H54 (cell line): ENCODE measurements around the gene PTPRA.
"Not testable (repeated sequence)": the region's sequence is repeated elsewhere in the genome, so short reads cannot be mapped to it uniquely, and the experiment has no call there.

ENCODE experiments used
- DNase-seq: peaks from one replicate; pipeline ENCODE4 v3.0.0; 2011; ENCODE audit warnings: low spot score, mixed read lengths; ENCODE audit not compliant: insufficient read length
- FAIRE-seq: peaks from 3 replicates; lab custom pipeline; 2011; peaks lifted over from hg19 to GRCh38; lab: Jason Lieb, UNC
- POLR2A ChIP-seq: IDR thresholded peaks from 2 replicates; pipeline ENCODE4 v1.6.1; 2011; ENCODE audit warnings: low read depth, mild to moderate bottlenecking, low read length

PTPRA gene

GRCh38 chr20:2995796-2996195 lies 122.5 kb downstream of the PTPRA start:
- no peak for TF ChIP-seq POLR2A
- FAIRE-seq (no peak), DNase-seq (no peak)

DNA sequence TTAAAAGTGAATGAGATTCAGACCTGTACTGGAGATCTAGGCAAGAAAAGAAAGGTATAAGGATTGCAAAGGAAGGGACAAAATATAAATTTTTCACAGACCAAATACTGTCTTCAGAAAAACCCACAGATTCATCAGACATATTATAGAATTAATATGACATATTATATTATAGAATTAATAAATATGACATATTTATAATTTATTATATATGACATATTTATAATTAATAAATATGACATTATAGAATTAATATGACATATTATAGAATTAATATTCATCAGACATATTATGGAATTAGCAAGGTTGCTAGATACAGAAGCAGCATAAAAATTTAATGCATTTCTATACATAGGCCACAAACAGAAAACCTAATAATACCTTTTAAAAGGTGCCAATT lies 125.4 kb downstream of the PTPRA start:
- TF ChIP-seq POLR2A, result no peak
- FAIRE-seq, result no peak
- no peak for DNase-seq

GRCh38 chr20:3000852-3001523 lies 127.7 kb downstream of the PTPRA start:
- no peak for DNase-seq
- TF ChIP-seq POLR2A, result no peak
- peak; percentile 73 for FAIRE-seq

DNA sequence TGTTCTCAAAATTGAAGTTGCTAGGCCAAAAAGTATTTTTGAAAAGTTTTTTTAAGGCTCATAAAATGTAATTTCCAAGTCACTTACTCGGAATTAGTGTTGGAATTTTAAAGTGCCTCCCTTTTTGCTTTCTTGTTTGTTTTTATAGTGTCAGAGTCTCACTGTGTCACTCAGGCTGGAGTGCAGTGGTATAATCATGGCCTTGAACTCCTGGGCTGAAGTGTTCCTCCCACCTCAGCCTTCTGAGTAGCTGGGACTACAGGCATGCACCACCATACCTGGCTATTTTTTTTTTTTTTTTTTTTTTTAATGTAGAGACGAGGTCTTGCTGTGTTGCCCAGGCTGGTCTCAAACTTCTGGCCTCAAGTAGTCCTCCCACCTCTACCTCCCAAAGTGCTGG lies 130.1 kb downstream of the PTPRA start:
- no peak for FAIRE-seq
- no peak for TF ChIP-seq POLR2A
- DNase-seq, result no peak

DNA sequence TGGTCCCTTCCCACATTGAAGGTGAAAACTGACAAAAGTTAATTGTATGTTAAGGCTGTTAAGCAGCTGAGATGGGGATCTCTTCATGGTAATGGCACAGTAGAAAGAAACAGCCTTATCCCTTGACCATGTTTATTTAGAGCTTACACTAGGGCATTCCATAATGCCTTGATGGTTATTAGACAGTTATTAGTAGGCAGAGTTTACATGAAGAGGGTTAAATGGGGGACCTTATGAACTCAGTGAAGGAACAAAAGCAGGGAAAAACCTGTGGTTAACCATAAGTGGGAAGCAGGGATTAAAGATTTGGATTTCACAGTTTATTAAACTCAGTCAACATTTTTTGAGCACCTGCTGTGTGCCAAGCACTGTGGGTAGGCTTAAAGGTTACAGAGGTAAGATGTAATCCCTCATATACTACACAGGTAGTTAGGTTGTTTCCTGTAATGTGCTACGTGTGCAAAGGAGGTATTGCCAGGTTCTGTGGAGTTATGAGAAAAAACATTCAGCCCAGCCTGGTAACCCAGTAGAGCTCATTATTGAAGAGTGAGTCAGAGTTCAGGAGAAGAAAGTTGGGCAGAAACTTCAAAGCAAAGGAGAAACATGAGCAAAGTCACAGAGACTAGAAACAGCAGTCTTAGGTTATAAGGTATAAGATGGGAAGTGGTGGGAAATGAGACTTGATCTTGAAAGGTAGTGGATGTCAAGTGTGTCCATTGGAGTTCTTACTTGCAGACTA lies 137.9 kb downstream of the PTPRA start:
- DNase-seq, result peak; percentile 68
- no peak for TF ChIP-seq POLR2A
- FAIRE-seq, result peak; percentile 62

GRCh38 chr20:3011752-3012151 lies 138.5 kb downstream of the PTPRA start:
- TF ChIP-seq POLR2A, result no peak
- no peak for FAIRE-seq
- DNase-seq, result no peak

GRCh38 chr20:3013771-3014170 lies 140.5 kb downstream of the PTPRA start:
- TF ChIP-seq POLR2A, result no peak
- FAIRE-seq, result no peak
- DNase-seq, result no peak

GRCh38 chr20:3014179-3014578 lies 140.9 kb downstream of the PTPRA start:
- no peak for FAIRE-seq
- no peak for TF ChIP-seq POLR2A
- no peak for DNase-seq

- no peak for TF ChIP-seq POLR2A
- FAIRE-seq, result no peak
- no peak for DNase-seq
These were observed 141.4 kb downstream of the PTPRA start for GRCh38 chr20:3014662-3015061.

DNA sequence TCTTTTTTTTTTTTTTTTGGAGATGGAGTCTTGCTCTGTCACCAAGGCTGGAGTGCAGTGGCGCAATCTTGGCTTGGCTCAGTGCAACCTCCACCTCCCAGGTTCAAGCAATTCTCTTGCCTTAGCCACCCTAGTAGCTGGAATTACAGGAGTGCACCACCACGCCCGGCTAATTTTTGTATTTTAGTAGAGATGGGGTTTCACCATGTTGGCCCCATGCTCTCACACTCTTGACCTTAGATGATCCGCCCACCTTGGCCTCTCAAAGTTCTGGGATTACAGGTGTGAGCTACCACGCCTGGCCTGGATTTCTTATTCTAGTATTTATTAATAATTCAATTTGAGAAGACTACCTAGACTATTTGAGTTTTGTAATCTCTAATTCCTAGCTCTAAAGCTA lies 142.0 kb downstream of the PTPRA start:
- FAIRE-seq, DNase-seq: not testable (repeated sequence)

- FAIRE-seq (no peak), DNase-seq (no peak)
- no peak for TF ChIP-seq POLR2A
These were observed 148.0 kb downstream of the PTPRA start for GRCh38 chr20:3021327-3021726.

- no peak for TF ChIP-seq POLR2A
- FAIRE-seq, result no peak
- no peak for DNase-seq
These were observed 148.5 kb downstream of the PTPRA start for GRCh38 chr20:3021777-3022176.

GRCh38 chr20:3022559-3023490 lies 149.5 kb downstream of the PTPRA start:
- DNase-seq, FAIRE-seq: not testable (repeated sequence)

DNA sequence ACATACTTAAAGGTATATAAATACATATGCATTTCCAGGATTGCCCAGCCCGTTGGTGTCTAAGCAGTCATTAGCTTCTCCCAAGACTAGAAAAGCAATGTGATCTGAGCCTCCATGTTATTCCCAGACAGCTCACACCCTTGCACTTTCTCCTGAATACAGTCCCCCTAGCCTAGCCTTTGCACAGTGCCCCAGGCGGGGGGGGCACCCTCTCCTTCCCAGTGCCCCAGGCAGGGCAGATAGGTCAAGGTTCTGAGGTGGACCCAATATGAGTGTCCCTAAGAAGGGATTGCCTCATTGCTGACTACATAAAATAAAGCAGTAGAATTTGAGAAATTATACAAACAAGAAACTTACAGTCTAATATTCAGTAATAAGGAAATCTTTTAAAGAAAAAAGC lies 154.7 kb downstream of the PTPRA start:
- TF ChIP-seq POLR2A, result no peak
- DNase-seq (no peak), FAIRE-seq (no peak)
